Measurements from ENCODE around the gene LEFTY2. TPM values are rescaled to one million over a fixed set of nuclear protein-coding genes. Genes with fewer than 3 reads are reported as not detected.

Gene LEFTY2
- total and polyA plus RNA-seq, 2 donors (not counting 3 experiments of a cell fraction or from before 2014, with no cell fraction given) = 0.06 TPM; not detected in 1

GRCh38 chr1:225897595-225898514 is 43.2 kb downstream of the LEFTY2 start:
- Histone ChIP-seq H3K9ac (replicated peaks; ENCODE audit: extremely low read depth, insufficient read depth, low read length) (no peak overlapping the region), H2AFZ (ENCODE audit: low read depth, low read length) (no peak overlapping the region), H3K79me2 (ENCODE audit: control insufficient read depth, insufficient read depth, low read length) (no peaks in the 10 kb centered on the region), H3K4me3 (replicated peaks in 1 of 3; ENCODE audit: insufficient read depth in 1 of 3, low read depth in 1 of 3, low read length in 3 of 3) (no peak overlapping the region), H4K20me1 (replicated peaks; ENCODE audit: control insufficient read depth, extremely low read depth, insufficient read depth, low read length) (no peaks in the 10 kb centered on the region), H3K4me2 (ENCODE audit: insufficient read depth, low read length) (no peak overlapping the region), H3K27me3 (ENCODE audit: control insufficient read depth in 2 of 2, insufficient read depth in 2 of 2, low read length in 2 of 2) (no peaks in the 10 kb centered on the region), H3K9me3 (replicated peaks; ENCODE audit: control insufficient read depth, insufficient read depth, low read length) (no peaks in the 10 kb centered on the region), H3K36me3 (ENCODE audit: control insufficient read depth in 2 of 2, extremely low read depth in 1 of 2, insufficient read depth in 2 of 2, low read length in 2 of 2) (no peaks in the 10 kb centered on the region), H3K27ac (ENCODE audit: insufficient read depth, low read depth, low read length) (no peak overlapping the region), H3K9me1 (replicated peaks; ENCODE audit: control insufficient read depth, extremely low read depth, insufficient read depth, low read length) (no peaks in the 10 kb centered on the region), H3K4me1 (ENCODE audit: control insufficient read depth, extremely low read depth, insufficient read depth, low read length) (peaks cover 7% of the 10 kb centered on the region)
- ChIA-PET CTCF (interaction anchor here (1.3 to 4.1 kb wide), 3 partner anchors 14 to 121 kb away, joined by 3 to 12 read pairs (median 7); partner anchors contain the start of genes SRP9 and TMEM63A), POLR2A (no interaction called here)
- FAIRE-seq = no peak
- DNase-seq (ENCODE audit: low read depth, low spot score) = no peak
- TF ChIP-seq EZH2 (IDR thresholded peaks at IDR 0.05; ENCODE audit: borderline replicate concordance, low read depth, low read length, severe bottlenecking) (no peak), POLR2AphosphoS5 (IDR thresholded peaks at IDR 0.05; ENCODE audit: insufficient read depth, low read depth, low read length) (no peak), POLR2A (IDR thresholded peaks at IDR 0.05; ENCODE audit: low read depth, low read length) (no peak), JUN (IDR thresholded peaks at IDR 0.05; ENCODE audit: borderline replicate concordance, insufficient read depth, insufficient read length, low read depth) (no peak), FOS (IDR thresholded peaks at IDR 0.05; ENCODE audit: borderline replicate concordance, insufficient read depth, low read length) (no peak), GATA2 (IDR thresholded peaks at IDR 0.05; ENCODE audit: insufficient read depth, insufficient read length, low read depth, low read length) (no peak), MYC (IDR thresholded peaks at IDR 0.05; ENCODE audit: low read depth, low read length) (no peak), CTCF (IDR thresholded peaks at IDR 0.05; ENCODE audit: extremely low read depth in 1 of 2, insufficient read depth in 1 of 2, low read depth in 1 of 2, low read length in 2 of 2) (no peak), MAX (IDR thresholded peaks at IDR 0.05; ENCODE audit: insufficient read depth, insufficient read length) (no peak)
- intact Hi-C loops (cut with micrococcal nuclease) = no loop called here
- no TSS peak for BruUV-seq (replicated peaks)
- dilution Hi-C loops (cut with MboI; ENCODE audit: extremely low pct_ligation_motif_present, low sequenced_read_pairs) = no loop called here
